GM23248 (cell line): ENCODE measurements around the gene BBIP1.

Experiments
- EZH2 ChIP-seq: fragments of 200-600 bp; sonication (generic); IDR thresholded peaks from 2 replicates; pipeline ENCODE4 v1.6.1; 2018; ENCODE audit warnings: antibody characterized with exemption, mild to moderate bottlenecking; ENCODE audit not compliant: insufficient read depth, poor library complexity, severe bottlenecking
- EZH2phosphoT487 ChIP-seq: fragments of 200-600 bp; sonication (generic); IDR thresholded peaks from 2 replicates; pipeline ENCODE4 v1.6.1; 2018; ENCODE audit warnings: antibody characterized with exemption, moderate library complexity, mild to moderate bottlenecking, low read depth; ENCODE audit not compliant: insufficient read depth

GRCh38 chr10:110872145-110872983, 46.6 kb downstream of the BBIP1 start:
- TF ChIP-seq EZH2 (no peak), EZH2phosphoT487 (no peak)
